ENCODE measurements around the gene MASP2.
"Not testable (repeated sequence)": the region's sequence is repeated elsewhere in the genome, so short reads cannot be mapped to it uniquely, and the experiment has no call there.

The MASP2 gene

GRCh38 chr1:11023201-11023600, 23.8 kb downstream of the MASP2 start:
- Histone ChIP-seq H3K9me2 (replicated peaks; ENCODE audit: low read depth, low read length) (no peaks in the 10 kb centered on the region), H3K9ac (ENCODE audit: low read depth, low read length, poor library complexity, severe bottlenecking) (no peak overlapping the region), H3K4me1 (ENCODE audit: insufficient read depth, low read length, poor library complexity, severe bottlenecking) (no peaks in the 10 kb centered on the region), H3F3A (ENCODE audit: low read depth) (no peaks in the 10 kb centered on the region), H3K4me3 (ENCODE audit: low read length, poor library complexity, severe bottlenecking) (no peak overlapping the region), H3K36me3 (ENCODE audit: insufficient read depth, low read length) (peaks cover 90% of the 10 kb centered on the region; the same call in 1 of the 2 replicates), H3K79me2 (ENCODE audit: insufficient read depth, low read length) (peaks cover 22% of the 10 kb centered on the region), H3K27me3 (ENCODE audit: insufficient read depth, low read length, poor library complexity, severe bottlenecking) (no peaks in the 10 kb centered on the region), H3K4me2 (ENCODE audit: low read depth, low read length, poor library complexity, severe bottlenecking) (no peak overlapping the region), H2AFZ (ENCODE audit: low read length) (no peak overlapping the region), H4K20me1 (ENCODE audit: insufficient read depth, low read length, poor library complexity, severe bottlenecking) (peaks cover 45% of the 10 kb centered on the region), H3K9me3 (ENCODE audit: insufficient read depth, low read depth, low read length) (no peaks in the 10 kb centered on the region)
- TF ChIP-seq CTCF (conservative IDR thresholded peaks at IDR 0.05; ENCODE audit: low read length) = no peak
- no peak for TF ChIP-seq EZH2phosphoT487 (IDR thresholded peaks at IDR 0.05; ENCODE audit: borderline replicate concordance)

DNA sequence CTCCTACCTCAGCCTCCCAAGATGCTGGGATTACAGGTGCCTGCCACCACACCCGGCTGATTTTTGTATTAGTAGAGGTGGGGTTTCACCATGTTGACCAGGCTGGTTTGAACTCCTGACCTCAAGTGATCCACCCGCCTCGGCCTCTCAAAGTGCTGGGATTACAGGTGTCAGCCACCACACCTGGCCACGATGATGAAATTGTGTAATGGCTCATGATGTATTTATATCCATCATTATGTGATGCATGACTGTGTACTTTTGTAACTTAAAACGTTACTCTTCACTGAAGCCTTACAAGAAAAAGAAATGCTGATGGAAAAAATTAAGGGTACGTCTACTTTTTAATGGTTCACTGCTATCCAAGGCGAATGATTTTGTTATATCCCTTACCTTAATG, 27.1 kb downstream of the MASP2 start:
- Histone ChIP-seq H3K4me1 (ENCODE audit: insufficient read depth, low read length, poor library complexity, severe bottlenecking) (peaks cover 11% of the 10 kb centered on the region), H2AFZ (ENCODE audit: low read length) (no peak overlapping the region), H3K79me2 (ENCODE audit: insufficient read depth, low read length) (peaks cover 50% of the 10 kb centered on the region)

GRCh38 chr1:11019358-11019757, 27.7 kb downstream of the MASP2 start:
- Histone ChIP-seq H4K20me1 (ENCODE audit: insufficient read depth, low read length, poor library complexity, severe bottlenecking) (peaks cover 56% of the 10 kb centered on the region), H3K79me2 (ENCODE audit: insufficient read depth, low read length) (peaks cover 54% of the 10 kb centered on the region), H3K36me3 (ENCODE audit: insufficient read depth, low read length) (peaks cover 86% of the 10 kb centered on the region; the same call in 1 of the 2 replicates), H3K4me1 (ENCODE audit: insufficient read depth, low read length, poor library complexity, severe bottlenecking) (peaks cover 17% of the 10 kb centered on the region)
- not testable (repeated sequence) for H3K4me3 ChIP-seq (ENCODE audit: low read length, poor library complexity, severe bottlenecking); H3K9me3 ChIP-seq (ENCODE audit: insufficient read depth, low read depth, low read length); H3F3A ChIP-seq (ENCODE audit: low read depth); H3K9ac ChIP-seq (ENCODE audit: low read depth, low read length, poor library complexity, severe bottlenecking); H2AFZ ChIP-seq (ENCODE audit: low read length); H3K9me2 ChIP-seq (replicated peaks; ENCODE audit: low read depth, low read length); H3K4me2 ChIP-seq (ENCODE audit: low read depth, low read length, poor library complexity, severe bottlenecking); H3K27me3 ChIP-seq (ENCODE audit: insufficient read depth, low read length, poor library complexity, severe bottlenecking)

More for the DNA sequence above, 27.1 kb downstream of the MASP2 start:
- no peak overlapping the region for H3K4me2 ChIP-seq (ENCODE audit: low read depth, low read length, poor library complexity, severe bottlenecking)
- H3F3A ChIP-seq (ENCODE audit: low read depth) = no peaks in the 10 kb centered on the region
- peaks cover 86% of the 10 kb centered on the region; the same call in 1 of the 2 replicates for H3K36me3 ChIP-seq (ENCODE audit: insufficient read depth, low read length)
- peaks cover 55% of the 10 kb centered on the region for H4K20me1 ChIP-seq (ENCODE audit: insufficient read depth, low read length, poor library complexity, severe bottlenecking)
- no peak overlapping the region for H3K9ac ChIP-seq (ENCODE audit: low read depth, low read length, poor library complexity, severe bottlenecking)
- H3K9me2 ChIP-seq (replicated peaks; ENCODE audit: low read depth, low read length) = no peaks in the 10 kb centered on the region
- no peaks in the 10 kb centered on the region for H3K27me3 ChIP-seq (ENCODE audit: insufficient read depth, low read length, poor library complexity, severe bottlenecking)
- H3K9me3 ChIP-seq (ENCODE audit: insufficient read depth, low read depth, low read length) = no peaks in the 10 kb centered on the region
- H3K4me3 ChIP-seq (ENCODE audit: low read length, poor library complexity, severe bottlenecking) = no peak overlapping the region
- TF ChIP-seq EZH2phosphoT487 (IDR thresholded peaks at IDR 0.05; ENCODE audit: borderline replicate concordance) = no peak
- no peak for TF ChIP-seq CTCF (conservative IDR thresholded peaks at IDR 0.05; ENCODE audit: low read length)

DNA sequence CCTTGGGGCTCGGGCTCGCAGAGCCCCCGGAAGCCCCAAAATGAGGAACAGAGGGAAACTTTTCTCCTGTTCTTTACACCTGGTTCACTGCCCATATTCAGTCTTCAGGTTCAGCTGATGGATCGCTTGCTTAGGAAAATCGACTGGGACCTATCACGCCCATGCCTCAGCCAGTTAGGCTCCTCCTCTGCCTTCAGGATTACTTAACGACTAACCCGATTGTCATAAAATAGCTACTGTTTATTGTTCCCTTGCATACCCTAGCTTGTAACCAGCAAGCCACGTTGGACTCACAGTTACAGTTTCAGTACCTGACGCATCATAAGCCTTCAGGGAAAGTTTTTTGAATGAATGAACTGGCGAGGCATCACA, 33.9 kb downstream of the MASP2 start:
- peaks cover 30% of the 10 kb centered on the region; the same call in 1 of the 2 replicates for H3K36me3 ChIP-seq (ENCODE audit: insufficient read depth, low read length)
- TF ChIP-seq EZH2phosphoT487 (IDR thresholded peaks at IDR 0.05; ENCODE audit: borderline replicate concordance) = no peak
- no peak for TF ChIP-seq CTCF (conservative IDR thresholded peaks at IDR 0.05; ENCODE audit: low read length)
- H4K20me1 ChIP-seq (ENCODE audit: insufficient read depth, low read length, poor library complexity, severe bottlenecking) = peaks cover 49% of the 10 kb centered on the region

More for the DNA sequence above, 33.9 kb downstream of the MASP2 start:
- Histone ChIP-seq H2AFZ (ENCODE audit: low read length) (no peak overlapping the region), H3K4me3 (ENCODE audit: low read length, poor library complexity, severe bottlenecking) (peak overlapping the region; percentile 97), H3K9me2 (replicated peaks; ENCODE audit: low read depth, low read length) (no peaks in the 10 kb centered on the region), H3K9ac (ENCODE audit: low read depth, low read length, poor library complexity, severe bottlenecking) (peak overlapping the region; percentile 94), H3K4me2 (ENCODE audit: low read depth, low read length, poor library complexity, severe bottlenecking) (peak overlapping the region; percentile 92), H3K79me2 (ENCODE audit: insufficient read depth, low read length) (peaks cover 52% of the 10 kb centered on the region), H3K4me1 (ENCODE audit: insufficient read depth, low read length, poor library complexity, severe bottlenecking) (peaks cover 33% of the 10 kb centered on the region), H3K27me3 (ENCODE audit: insufficient read depth, low read length, poor library complexity, severe bottlenecking) (no peaks in the 10 kb centered on the region), H3K9me3 (ENCODE audit: insufficient read depth, low read depth, low read length) (no peaks in the 10 kb centered on the region), H3F3A (ENCODE audit: low read depth) (no peaks in the 10 kb centered on the region)
